Upper lobe of right lung (tissue), 1 donor: ENCODE measurements around the gene TRPM6. TPM values are rescaled to one million over a fixed set of nuclear protein-coding genes. Genes with fewer than 3 reads are reported as not detected.

ENCODE experiments used
- ATAC-seq: fragments of 200-7000 bp; cut with Tn5 transposase; one replicate; pipeline ENCODE4 v1.9.1; 2020; ENCODE audit warnings: mild to moderate bottlenecking, moderate library complexity
- DNase-seq: peaks from one replicate; pipeline ENCODE4 v3.0.0-alpha.2; 2020
- H3K27ac ChIP-seq: fragments of 200-600 bp; one replicate; pipeline ENCODE4 v1.8.0; 2022
- H3K27me3 ChIP-seq: fragments of 200-600 bp; one replicate; pipeline ENCODE4 v1.8.0; 2022; ENCODE audit warnings: mild to moderate bottlenecking
- H3K36me3 ChIP-seq: fragments of 200-600 bp; one replicate; pipeline ENCODE4 v1.8.0; 2022
- H3K4me1 ChIP-seq: fragments of 200-600 bp; one replicate; pipeline ENCODE4 v1.8.0; 2022
- H3K4me3 ChIP-seq: fragments of 200-600 bp; one replicate; pipeline ENCODE4 v1.8.0; 2022; ENCODE audit warnings: mild to moderate bottlenecking
- H3K9me3 ChIP-seq: fragments of 200-600 bp; one replicate; pipeline ENCODE4 v1.8.0; 2022
- intact Hi-C: fragments of 100-400 bp; cut with DNase I; formaldehyde crosslinking; loops from one replicate; pipeline ENCODE4 v1.11.0; 2022
- total RNA-seq: library from RNA; stranded (reverse); fragmentation: NEBNext Ultra II Directional; extraction: Animal tissue kit (Norgen Biotek cat#: 25700); gene quantifications from one replicate; pipeline ENCODE4 v1.2.1, GENCODE V29; 2021
- TF ChIP-seq, protein P1 (sequence below): fragments of 200-600 bp; IDR thresholded peaks from one replicate; pipeline ENCODE4 v1.8.0; 2022; ENCODE audit warnings: antibody characterized with exemption
- donor health status: DM: no; HTN: yes; CAD: no; lungs with severe emphysema.

Gene TRPM6
- total RNA-seq, 1 donor from 2014 or later: 1.2 TPM

DNA sequence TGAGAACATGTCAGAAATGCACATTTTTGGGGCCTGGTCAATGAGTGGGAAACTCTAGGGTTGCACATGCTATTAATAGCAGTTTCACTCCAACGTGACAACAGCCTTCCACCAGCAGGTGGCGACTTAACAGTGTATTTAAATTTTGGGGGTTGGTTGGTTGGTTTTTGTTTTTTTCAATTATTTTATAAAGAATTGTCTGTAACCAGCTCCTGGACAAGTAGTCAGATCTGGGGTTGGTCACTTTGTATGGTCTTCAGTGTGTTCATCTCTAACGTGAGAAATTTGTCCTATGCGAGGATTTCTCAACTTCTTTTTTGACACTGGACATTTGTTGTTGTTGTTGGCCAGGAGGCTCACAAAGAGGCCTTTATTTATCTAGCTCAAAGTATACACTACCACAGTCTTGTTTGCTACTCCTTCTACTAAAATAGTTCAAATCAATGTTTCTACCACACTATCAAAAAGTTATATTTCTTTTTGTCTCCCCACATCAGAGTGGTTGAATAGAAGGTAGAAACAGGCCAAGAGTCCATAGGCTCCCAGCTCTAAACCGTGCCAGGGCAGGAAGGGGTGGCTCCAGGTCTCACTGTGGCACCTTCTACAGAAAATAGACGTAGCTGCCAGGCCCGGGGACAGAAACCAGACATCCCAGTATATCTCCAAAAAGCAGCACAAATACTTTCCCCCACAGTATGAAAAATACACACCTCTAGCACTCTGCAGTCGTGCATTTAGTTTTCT is 110.4 kb downstream of the TRPM6 start:
- H3K9me3 ChIP-seq: no peaks in the 10 kb centered on the region
- H3K27me3 ChIP-seq: no peaks in the 10 kb centered on the region
- intact Hi-C loops: loop anchor here (5.0 to 10.0 kb wide), 2 partner anchors 225 to 297 kb away; no protein-coding TSS in a partner anchor
- H3K4me3 ChIP-seq: no peak overlapping the region
- H3K4me1 ChIP-seq: no peaks in the 10 kb centered on the region
- peak overlapping the region; percentile 34 for H3K27ac ChIP-seq
- DNase-seq (peak; percentile 70), ATAC-seq (peak; percentile 75)
- no peaks in the 10 kb centered on the region for H3K36me3 ChIP-seq
- TF ChIP-seq, protein P1, sequence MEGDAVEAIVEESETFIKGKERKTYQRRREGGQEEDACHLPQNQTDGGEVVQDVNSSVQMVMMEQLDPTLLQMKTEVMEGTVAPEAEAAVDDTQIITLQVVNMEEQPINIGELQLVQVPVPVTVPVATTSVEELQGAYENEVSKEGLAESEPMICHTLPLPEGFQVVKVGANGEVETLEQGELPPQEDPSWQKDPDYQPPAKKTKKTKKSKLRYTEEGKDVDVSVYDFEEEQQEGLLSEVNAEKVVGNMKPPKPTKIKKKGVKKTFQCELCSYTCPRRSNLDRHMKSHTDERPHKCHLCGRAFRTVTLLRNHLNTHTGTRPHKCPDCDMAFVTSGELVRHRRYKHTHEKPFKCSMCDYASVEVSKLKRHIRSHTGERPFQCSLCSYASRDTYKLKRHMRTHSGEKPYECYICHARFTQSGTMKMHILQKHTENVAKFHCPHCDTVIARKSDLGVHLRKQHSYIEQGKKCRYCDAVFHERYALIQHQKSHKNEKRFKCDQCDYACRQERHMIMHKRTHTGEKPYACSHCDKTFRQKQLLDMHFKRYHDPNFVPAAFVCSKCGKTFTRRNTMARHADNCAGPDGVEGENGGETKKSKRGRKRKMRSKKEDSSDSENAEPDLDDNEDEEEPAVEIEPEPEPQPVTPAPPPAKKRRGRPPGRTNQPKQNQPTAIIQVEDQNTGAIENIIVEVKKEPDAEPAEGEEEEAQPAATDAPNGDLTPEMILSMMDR: peak; percentile 80

DNA sequence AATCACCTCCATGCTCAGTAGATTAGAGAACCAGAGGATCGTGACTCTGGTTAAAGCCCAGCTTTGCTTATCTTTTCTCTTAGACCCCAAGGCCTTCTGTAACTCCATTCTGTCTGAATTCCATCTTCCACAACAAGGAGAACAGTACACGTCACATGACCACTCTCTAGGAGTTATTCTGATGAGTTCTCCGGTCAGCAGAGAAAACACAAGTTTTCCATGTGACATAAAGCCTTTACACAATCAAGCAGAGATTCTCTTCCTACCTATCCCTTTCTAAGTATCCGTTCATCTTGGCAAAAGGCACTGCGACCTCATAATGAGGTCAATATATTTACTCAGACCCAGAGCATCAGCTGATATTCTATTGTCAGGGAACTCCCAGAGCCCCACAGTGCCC is 112.3 kb downstream of the TRPM6 start:
- ATAC-seq (no peak), DNase-seq (no peak)
- Histone ChIP-seq H3K4me1 (no peaks in the 10 kb centered on the region), H3K9me3 (no peaks in the 10 kb centered on the region), H3K4me3 (no peak overlapping the region), H3K27me3 (no peaks in the 10 kb centered on the region), H3K27ac (no peak overlapping the region), H3K36me3 (no peaks in the 10 kb centered on the region)
- intact Hi-C loops: loop anchor here (5.0 to 10.0 kb wide), 2 partner anchors 227 to 299 kb away; no protein-coding TSS in a partner anchor
- TF ChIP-seq, protein P1: no peak

DNA sequence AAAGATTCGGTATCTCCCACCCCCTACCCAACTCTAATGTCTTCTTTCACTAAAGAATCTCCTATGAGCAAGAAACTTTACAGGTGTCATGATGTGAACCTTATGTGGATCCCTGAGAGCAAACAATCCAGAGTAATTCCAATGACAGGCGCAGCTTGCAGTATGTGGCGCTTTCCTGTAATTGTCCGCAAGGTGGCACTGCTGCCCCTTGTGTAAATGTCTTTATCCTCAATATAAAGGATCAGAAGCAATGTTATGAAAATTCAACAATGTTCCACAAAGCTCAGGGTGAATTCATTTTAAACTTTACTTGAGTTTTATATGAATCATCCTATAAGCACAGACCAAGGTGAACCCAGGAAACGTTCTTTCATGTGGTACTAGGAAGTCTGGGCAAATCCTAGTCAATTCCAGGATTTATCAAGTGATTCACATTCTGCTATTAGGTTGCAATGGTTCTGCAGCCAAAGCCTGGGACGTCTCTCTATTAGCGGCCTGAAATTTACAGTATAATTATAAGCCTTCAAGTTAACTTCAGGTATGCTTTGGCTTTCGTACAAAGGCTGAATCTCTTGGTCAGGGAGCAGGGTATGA is 113.7 kb downstream of the TRPM6 start:
- intact Hi-C loops: loop anchor here (10.0 kb wide), 1 partner anchor 301 kb away; no protein-coding TSS in a partner anchor
- DNase-seq: peak; percentile 73
- ATAC-seq: peak; percentile 91
- no peaks in the 10 kb centered on the region for H3K4me1 ChIP-seq
- no peak overlapping the region for H3K27ac ChIP-seq
- H3K36me3 ChIP-seq: no peaks in the 10 kb centered on the region
- H3K4me3 ChIP-seq: no peak overlapping the region
- TF ChIP-seq, protein P1: peak; percentile 92
- no peaks in the 10 kb centered on the region for H3K9me3 ChIP-seq
- H3K27me3 ChIP-seq: no peaks in the 10 kb centered on the region

DNA sequence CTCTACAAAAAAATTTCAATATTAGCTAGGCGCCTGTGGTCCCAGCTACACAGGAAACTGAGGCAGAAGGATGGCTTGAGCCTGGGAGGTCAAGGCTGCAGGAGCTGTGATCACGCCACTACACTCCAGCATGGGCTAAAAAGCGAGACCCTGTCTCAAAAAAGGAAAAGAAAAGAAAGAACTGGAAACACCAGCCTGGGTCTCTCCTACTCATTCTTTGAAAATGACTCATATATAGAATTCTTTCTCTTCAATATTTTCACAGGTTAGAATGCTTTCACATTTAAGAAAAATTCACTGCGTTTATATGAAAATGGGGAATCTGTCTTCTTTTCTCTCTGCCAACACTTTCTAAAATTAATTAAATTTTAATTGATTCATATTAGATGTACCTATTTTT is 115.6 kb downstream of the TRPM6 start:
- no peak for DNase-seq
- Histone ChIP-seq H3K4me1 (no peaks in the 10 kb centered on the region), H3K9me3 (no peaks in the 10 kb centered on the region), H3K27me3 (no peaks in the 10 kb centered on the region), H3K27ac (no peak overlapping the region), H3K36me3 (no peaks in the 10 kb centered on the region), H3K4me3 (no peak overlapping the region)
- TF ChIP-seq, protein P1: no peak
- intact Hi-C loops: loop anchor here (10.0 kb wide), 1 partner anchor 303 kb away; no protein-coding TSS in a partner anchor
- ATAC-seq: no peak

DNA sequence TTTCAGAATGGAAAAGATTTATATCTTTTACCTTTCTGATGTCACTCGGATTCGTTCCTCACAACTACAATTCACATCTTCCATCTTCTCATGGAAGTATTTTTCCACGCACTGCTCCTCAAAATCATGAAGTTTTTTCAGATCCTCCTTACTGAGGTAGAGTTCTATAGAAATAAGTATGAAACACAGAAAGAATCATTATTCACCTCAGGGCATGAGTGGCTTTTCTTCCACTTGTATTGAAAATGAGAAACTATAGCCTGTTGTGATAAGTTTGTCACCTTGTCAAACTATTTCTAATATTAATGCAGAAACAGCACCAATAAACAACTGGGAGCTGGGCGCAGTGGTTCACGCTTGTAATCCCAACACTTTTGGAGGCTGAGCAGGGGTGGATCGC is 116.0 kb downstream of the TRPM6 start:
- intact Hi-C loops: loop anchor here (10.0 kb wide), 1 partner anchor 303 kb away; no protein-coding TSS in a partner anchor

More for the DNA sequence above, 116.0 kb downstream of the TRPM6 start:
- Histone ChIP-seq H3K27me3 (no peaks in the 10 kb centered on the region), H3K4me1 (no peaks in the 10 kb centered on the region), H3K9me3 (no peaks in the 10 kb centered on the region), H3K27ac (no peak overlapping the region), H3K4me3 (no peak overlapping the region), H3K36me3 (no peaks in the 10 kb centered on the region)
- no peak for ATAC-seq
- no peak for DNase-seq
- TF ChIP-seq, protein P1: no peak
